GM19395 (cell line): ENCODE measurements around the gene HIC2.
"Not testable (repeated sequence)": the region's sequence is repeated elsewhere in the genome, so short reads cannot be mapped to it uniquely, and the experiment has no call there.

Source experiments
- ATAC-seq: cut with Tn5 transposase; IDR thresholded peaks from one replicate; pipeline ENCODE4 v1.9.1; 2021; ENCODE audit warnings: mild to moderate bottlenecking, moderate library complexity; ENCODE audit not compliant: unreplicated experiment

HIC2 gene

GRCh38 chr22:21490556-21490955, 73.4 kb downstream of the HIC2 start:
- ATAC-seq, result not testable (repeated sequence)

GRCh38 chr22:21492271-21492670, 75.1 kb downstream of the HIC2 start:
- not testable (repeated sequence) for ATAC-seq

GRCh38 chr22:21493789-21494782, 76.9 kb downstream of the HIC2 start:
- not testable (repeated sequence) for ATAC-seq

- not testable (repeated sequence) for ATAC-seq
Measured at GRCh38 chr22:21497984-21498383, 80.8 kb downstream of the HIC2 start.

- ATAC-seq, result not testable (repeated sequence)
Measured at GRCh38 chr22:21498489-21498888, 81.3 kb downstream of the HIC2 start.

GRCh38 chr22:21499623-21500506, 82.7 kb downstream of the HIC2 start:
- ATAC-seq, result not testable (repeated sequence)
